Ureter (tissue), 1 donor: ENCODE measurements around the gene NANS. TPM values are rescaled to one million over a fixed set of nuclear protein-coding genes. Genes with fewer than 3 reads are reported as not detected.

Source experiments
- DNase-seq: peaks from one replicate; pipeline ENCODE4 v3.0.0-alpha.2; 2020; ENCODE audit warnings: low spot score
- total RNA-seq: library from RNA; stranded (reverse); gene quantifications from one replicate; pipeline ENCODE4 v1.2.4, GENCODE V29; 2023
- donor health status: DM: yes; HTN: yes; CAD: no.

Gene NANS
- total RNA-seq, 1 donor from 2014 or later: 43.7 TPM

DNA sequence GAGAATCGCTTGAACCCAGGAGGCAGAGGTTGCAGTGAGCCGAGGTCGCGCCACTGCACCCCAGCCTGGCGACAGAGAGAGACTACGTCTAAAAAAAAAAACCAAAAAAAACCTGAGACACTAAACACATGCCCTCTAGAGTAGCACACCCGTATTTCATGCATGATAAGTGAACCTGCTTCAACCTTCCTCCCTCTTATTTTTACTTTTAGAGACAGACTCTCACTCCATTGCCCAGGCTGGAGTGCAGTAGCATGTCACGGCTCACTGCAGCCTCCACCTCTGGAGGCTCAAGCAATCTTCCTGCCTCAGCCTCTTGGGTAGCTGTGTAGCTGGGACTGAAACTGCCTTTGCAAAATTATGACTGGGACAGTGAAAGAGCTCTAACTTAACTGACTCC, 17.6 kb upstream of the NANS start:
- DNase-seq: no peak

- DNase-seq: no peak
Observed at GRCh38 chr9:98039607-98040017, 16.9 kb upstream of the NANS start.

DNA sequence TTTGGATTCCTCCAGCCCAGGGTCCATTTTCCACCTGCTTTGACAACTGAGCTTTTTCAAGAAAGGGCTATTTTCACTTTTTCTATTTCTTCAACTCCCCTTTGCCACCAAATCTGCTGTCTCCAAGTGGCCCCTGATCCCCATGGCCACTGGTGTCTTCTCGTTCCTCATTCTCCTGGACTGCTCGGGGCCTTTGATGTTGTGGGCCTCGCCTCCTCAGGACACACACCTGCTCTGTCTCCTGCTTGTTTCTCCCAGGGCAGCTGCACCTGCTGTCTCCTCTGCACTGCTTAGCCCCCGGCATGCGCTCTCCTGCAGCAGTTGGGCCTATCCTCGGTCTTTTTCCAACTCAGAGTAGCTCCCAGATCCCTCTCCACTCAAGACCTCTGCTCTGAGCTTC, 16.3 kb upstream of the NANS start:
- no peak for DNase-seq

GRCh38 chr9:98043915-98044314, 12.6 kb upstream of the NANS start:
- no peak for DNase-seq

- DNase-seq: no peak
Observed at GRCh38 chr9:98045234-98046179, 11.0 kb upstream of the NANS start.

DNA sequence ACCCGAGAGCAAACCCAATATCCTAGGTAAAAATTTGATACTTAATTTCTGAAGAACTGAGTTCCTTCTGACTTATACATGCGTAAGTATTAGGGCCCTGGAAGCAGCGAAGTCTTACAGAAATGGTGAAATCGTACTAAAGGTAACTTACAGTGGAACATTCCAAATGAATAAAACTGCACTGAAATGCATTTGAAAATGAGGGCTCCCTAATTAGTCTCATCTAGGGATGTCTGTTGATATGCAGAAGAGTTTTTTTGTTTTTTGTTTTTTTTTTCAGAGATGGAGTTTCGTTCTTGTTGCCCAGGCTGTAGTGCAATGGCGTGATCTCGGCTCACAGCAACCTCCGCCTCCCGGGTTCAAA, 10.4 kb upstream of the NANS start:
- no peak for DNase-seq

DNA sequence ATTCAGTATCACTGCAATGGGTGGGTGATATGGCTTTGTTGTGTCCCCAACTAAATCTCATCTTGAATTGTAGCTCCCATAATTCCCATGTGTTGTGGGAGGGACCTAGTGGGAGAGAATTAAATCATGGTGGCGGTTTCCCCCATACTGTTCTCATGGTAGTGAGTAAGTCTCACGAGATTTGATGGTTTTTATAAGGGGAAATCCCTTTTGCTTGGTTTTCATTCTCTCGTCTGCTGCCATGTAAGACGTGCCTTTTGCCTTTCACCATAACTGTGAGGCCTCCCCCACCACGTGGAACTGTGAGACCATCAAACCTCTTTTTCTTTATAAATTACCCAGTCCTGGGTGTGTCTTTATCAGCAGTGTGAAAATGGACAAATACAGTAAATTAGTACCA, 9.5 kb upstream of the NANS start:
- no peak for DNase-seq

- DNase-seq: no peak
Observed at GRCh38 chr9:98049288-98050072, 7.1 kb upstream of the NANS start.

- no peak for DNase-seq
Observed at GRCh38 chr9:98050351-98050750, 6.2 kb upstream of the NANS start.

- no peak for DNase-seq
Observed at GRCh38 chr9:98054376-98054951, 2.1 kb upstream of the NANS start.

- no peak for DNase-seq
Observed at GRCh38 chr9:98057138-98057799, 737 bp downstream of the NANS start.

DNA sequence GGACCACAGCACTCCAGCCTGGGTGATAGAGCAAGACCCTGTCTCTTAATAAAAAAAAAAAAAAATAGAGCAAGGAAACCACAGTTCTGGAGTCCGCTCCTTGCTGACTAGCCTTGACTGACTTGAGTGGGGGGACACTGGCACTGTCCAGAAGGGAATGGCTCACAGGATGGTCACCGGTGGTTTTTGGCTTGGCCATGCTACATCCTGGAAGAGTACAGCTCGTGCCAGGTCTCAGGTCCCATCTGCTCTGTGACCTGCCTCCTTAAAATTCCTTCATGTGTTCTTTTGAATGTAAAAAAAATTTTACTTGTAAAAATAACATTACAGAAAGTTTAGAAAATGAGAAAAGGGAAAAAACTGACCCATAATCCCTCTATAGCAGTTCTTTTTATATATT, 5.6 kb downstream of the NANS start:
- DNase-seq: no peak

GRCh38 chr9:98064623-98065392, 8.3 kb downstream of the NANS start:
- DNase-seq: no peak

DNA sequence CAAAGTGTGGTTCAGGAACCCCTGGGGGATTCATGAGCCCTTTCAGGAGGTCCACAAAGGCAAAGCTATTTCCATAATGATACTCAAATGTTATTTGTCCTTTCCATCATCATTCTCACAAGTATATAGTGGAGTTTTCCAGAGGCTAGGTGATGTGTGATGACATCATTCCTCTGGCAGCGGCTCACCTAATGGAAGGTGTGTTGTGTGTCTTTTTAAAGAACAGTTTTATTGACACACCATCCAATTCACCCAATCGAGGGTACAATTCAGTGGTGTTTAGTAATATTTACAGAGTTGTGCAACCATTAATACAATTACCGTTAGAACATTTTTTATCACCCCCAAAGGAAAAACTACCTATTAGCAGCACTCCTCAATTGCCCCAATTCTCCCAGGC, 9.7 kb downstream of the NANS start:
- DNase-seq: no peak

DNA sequence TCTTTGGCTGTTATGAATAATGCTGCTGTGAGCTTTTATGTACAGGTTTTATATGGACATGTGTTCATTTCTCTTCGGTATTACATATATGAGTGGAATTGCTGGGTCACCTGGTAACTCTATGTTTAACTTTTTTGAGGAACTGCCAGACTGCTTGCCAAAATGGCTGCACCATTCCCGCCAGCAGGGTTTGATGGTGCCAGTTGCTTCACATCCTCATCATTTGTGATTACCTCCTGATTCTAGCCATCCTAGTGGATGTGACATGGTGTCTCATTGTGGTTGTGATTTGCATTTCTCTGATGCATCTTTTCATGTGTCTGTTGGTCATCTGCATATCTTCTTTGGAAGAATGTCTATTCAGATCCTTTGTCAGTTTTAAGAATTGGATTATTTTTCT, 10.7 kb downstream of the NANS start:
- no peak for DNase-seq

DNA sequence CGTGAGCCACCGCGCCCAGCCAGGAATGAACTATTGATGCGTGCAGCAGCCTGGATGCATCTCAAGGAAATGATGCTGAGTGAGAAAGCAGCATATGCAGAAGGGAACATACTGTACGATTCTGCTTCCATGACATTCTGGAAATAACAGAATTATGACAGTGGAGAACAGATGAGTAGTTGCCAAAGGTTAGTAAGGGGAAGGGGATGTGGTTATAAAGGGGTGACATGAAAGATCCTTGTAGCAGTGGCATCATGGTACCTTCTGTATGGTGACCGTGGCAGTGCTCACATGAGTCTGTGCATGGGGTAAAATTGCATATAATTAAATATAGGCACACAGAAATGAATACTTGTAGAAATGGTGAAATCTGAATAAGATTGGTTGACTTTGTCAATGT, 13.0 kb downstream of the NANS start:
- DNase-seq: no peak

DNA sequence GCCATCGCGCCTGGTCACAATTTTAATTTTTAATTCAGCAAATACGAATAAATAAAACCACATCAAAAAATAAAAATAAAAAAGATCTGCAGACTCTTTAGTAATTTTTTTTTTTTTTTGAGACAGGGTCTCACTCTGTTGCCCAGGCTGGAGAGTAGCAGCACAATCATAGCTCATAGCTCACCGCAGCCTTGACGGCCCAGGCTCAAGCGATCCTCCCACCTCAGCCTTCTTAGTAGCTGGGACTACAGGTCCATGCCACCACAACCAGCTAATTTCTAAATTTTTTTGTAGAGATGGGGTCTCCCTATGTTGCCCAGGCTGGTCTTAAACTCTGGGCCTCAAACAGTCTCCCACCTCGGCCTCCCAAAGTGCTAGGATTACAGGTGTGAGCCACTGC, 14.2 kb downstream of the NANS start:
- no peak for DNase-seq

- DNase-seq: no peak
Observed at GRCh38 chr9:98071737-98072136, 15.2 kb downstream of the NANS start.

DNA sequence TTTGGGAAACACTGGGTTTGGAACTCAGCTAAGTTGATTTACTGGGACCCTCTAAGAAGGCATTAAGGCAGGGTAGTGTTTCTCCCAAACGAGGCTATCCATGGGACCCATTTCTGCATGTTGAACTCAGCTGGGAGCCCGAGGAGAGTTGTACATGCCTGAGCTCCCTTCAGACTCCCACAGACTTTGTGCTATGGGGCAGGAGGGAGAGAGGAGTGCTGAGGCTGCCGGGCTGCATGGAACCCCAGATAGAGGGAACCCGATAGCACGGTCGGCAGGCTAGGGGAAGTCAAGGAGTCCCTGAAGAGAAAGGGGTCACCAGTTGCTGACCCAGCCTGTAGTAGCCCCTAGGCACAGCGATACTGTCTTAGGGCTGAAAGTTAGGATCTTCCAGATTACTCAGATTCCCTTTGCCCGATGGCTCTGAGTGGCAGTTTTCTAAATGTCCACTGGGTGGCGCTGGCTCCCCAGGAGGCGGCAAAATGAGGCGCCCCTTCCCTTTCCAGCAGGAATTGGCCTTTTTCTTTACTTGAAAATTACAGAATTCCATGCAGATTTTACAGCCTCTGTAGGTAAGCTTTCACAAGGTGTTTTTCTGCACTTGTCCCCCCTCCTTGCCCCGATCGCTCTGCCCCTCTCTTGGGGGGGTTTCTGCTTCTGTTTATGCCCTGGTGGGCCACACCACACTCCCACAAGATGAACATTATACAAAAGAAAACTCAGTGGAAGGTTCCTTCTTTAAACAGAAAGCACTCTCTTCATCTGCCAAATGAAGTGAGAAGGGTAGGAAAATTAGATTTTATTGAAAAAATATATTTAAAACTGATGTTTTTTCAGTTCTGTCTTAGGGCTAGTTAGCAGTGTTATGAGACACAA, 17.8 kb downstream of the NANS start:
- DNase-seq: peak; percentile 70

DNA sequence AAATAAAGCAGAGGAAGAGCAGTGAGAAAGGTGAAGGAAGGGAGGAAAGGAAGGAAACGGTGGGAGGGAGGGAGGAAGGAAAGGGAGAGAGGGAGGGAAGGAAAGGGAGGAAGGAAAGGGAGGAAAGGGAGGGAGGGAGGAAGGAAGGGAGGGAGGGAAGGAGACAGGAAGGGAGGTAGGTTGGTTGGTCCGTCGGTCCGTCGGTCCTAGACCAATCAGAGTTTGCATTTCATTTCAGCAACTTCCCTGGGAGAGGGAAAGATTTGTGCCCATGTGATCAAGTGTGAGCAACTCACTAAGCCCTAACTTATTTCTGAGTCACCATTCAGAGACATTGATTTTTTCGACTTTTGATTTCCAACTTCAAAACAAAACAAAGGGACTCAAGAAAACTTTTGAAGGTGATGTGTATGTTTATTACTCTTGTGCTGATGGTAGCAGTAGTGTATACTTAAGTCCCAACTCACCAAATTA, 18.8 kb downstream of the NANS start:
- DNase-seq: no peak
